GM12801 (cell line): Measurements from ENCODE around the gene PRDM5.

Experiments used
- CTCF ChIP-seq: IDR thresholded peaks from one replicate; pipeline ENCODE4 v1.5.1; 2011; ENCODE audit warnings: control low read depth; ENCODE audit not compliant: insufficient read length; ENCODE audit errors: extremely low read depth

Gene PRDM5

GRCh38 chr4:120923207-120923522 lies 639 bp upstream of the PRDM5 start:
- no peak for TF ChIP-seq CTCF

GRCh38 chr4:120921456-120922380 lies 808 bp downstream of the PRDM5 start:
- TF ChIP-seq CTCF: no peak

- TF ChIP-seq CTCF: no peak
These were observed 1.9 kb downstream of the PRDM5 start for GRCh38 chr4:120920666-120921065.

GRCh38 chr4:120919358-120919757 lies 3.2 kb downstream of the PRDM5 start:
- TF ChIP-seq CTCF: no peak

GRCh38 chr4:120918788-120919187 lies 3.7 kb downstream of the PRDM5 start:
- no peak for TF ChIP-seq CTCF

- TF ChIP-seq CTCF: no peak
These were observed 4.4 kb downstream of the PRDM5 start for GRCh38 chr4:120918092-120918491.

- no peak for TF ChIP-seq CTCF
These were observed 5.6 kb downstream of the PRDM5 start for GRCh38 chr4:120916937-120917336.
